ENCODE data around the gene DEFB132.
A peak's percentile ranks its signal among the peaks of the same experiment; 100 is the strongest.

Gene DEFB132

GRCh38 chr20:266596-267562 is 9.4 kb downstream of the DEFB132 start:
- peak; percentile 77 for DNase-seq

- DNase-seq = no peak
These were observed 13.0 kb downstream of the DEFB132 start for GRCh38 chr20:270517-270916.

- no peak for DNase-seq
These were observed 13.5 kb downstream of the DEFB132 start for GRCh38 chr20:271069-271468.

GRCh38 chr20:271528-271927 is 14.0 kb downstream of the DEFB132 start:
- DNase-seq = no peak

GRCh38 chr20:272718-273117 is 15.2 kb downstream of the DEFB132 start:
- DNase-seq = no peak

- DNase-seq = no peak
These were observed 16.4 kb downstream of the DEFB132 start for GRCh38 chr20:273884-274283.

GRCh38 chr20:275791-276190 is 18.3 kb downstream of the DEFB132 start:
- no peak for DNase-seq

GRCh38 chr20:276620-277495 is 19.3 kb downstream of the DEFB132 start:
- DNase-seq = no peak

- DNase-seq = no peak
These were observed 19.9 kb downstream of the DEFB132 start for GRCh38 chr20:277496-277781.

- DNase-seq = no peak
These were observed 20.7 kb downstream of the DEFB132 start for GRCh38 chr20:278181-278580.

- DNase-seq = no peak
These were observed 21.4 kb downstream of the DEFB132 start for GRCh38 chr20:278607-279571.

GRCh38 chr20:284172-284571 is 26.6 kb downstream of the DEFB132 start:
- DNase-seq = no peak

GRCh38 chr20:286508-286907 is 29.0 kb downstream of the DEFB132 start:
- no peak for DNase-seq

GRCh38 chr20:288956-289692 is 31.6 kb downstream of the DEFB132 start:
- DNase-seq = no peak

- DNase-seq = no peak
These were observed 32.2 kb downstream of the DEFB132 start for GRCh38 chr20:289693-290083.

- peak; percentile 93 for DNase-seq
These were observed 32.7 kb downstream of the DEFB132 start, which contains the start of gene C20orf96 for GRCh38 chr20:290084-290831. Gene C20orf96 (minus strand): TSS chr20:290750. CDS start chr20:290610, 140 bp downstream.

GRCh38 chr20:294602-295001 is 37.1 kb downstream of the DEFB132 start:
- DNase-seq = no peak

- DNase-seq = no peak
These were observed 38.3 kb downstream of the DEFB132 start for GRCh38 chr20:295804-296203.

GRCh38 chr20:297098-297924 is 39.8 kb downstream of the DEFB132 start, which contains the start of gene ZCCHC3:
Gene ZCCHC3 (plus strand): TSS chr20:297570. CDS start chr20:297587, 17 bp downstream.
- peak; percentile 97 for DNase-seq

All from fibroblast of skin of abdomen (primary cell).